ENCODE measurements around the gene DDIT4. TPM values are rescaled to one million over a fixed set of nuclear protein-coding genes. Genes with fewer than 3 reads are reported as not detected.
A peak's percentile ranks its signal among the peaks of the same experiment; 100 is the strongest.
"Not testable (repeated sequence)": the region's sequence is repeated elsewhere in the genome, so short reads cannot be mapped to it uniquely, and the experiment has no call there.

Gene DDIT4
- total RNA-seq, 1 donor from 2014 or later = 87.2 TPM

- Histone ChIP-seq H3K9me3 (ENCODE audit: control insufficient read depth in 3 of 3, low read length in 3 of 3) (no peaks in the 10 kb centered on the region), H3K27ac (ENCODE audit: low read depth, low read length) (no peak overlapping the region), H3K36me3 (ENCODE audit: control insufficient read depth in 3 of 3, insufficient read depth in 3 of 3, low read length in 3 of 3) (no peaks in the 10 kb centered on the region), H3K4me3 (ENCODE audit: low read length in 3 of 3) (no peak overlapping the region), H3K9ac (ENCODE audit: low read depth in 1 of 3, low read length in 3 of 3) (no peak overlapping the region), H3K27me3 (ENCODE audit: control insufficient read depth in 3 of 3, insufficient read depth in 3 of 3, low read length in 3 of 3) (no peaks in the 10 kb centered on the region), H3K4me1 (ENCODE audit: control insufficient read depth in 3 of 3, insufficient read depth in 3 of 3, low read length in 3 of 3) (peaks cover 4 to 9% (median 5%) of the 10 kb centered on the region in 3 donors)
Observed at GRCh38 chr10:72265990-72266865, 7.5 kb upstream of the DDIT4 start.

GRCh38 chr10:72267381-72267780 lies 6.3 kb upstream of the DDIT4 start:
- Histone ChIP-seq H3K36me3 (ENCODE audit: control insufficient read depth in 3 of 3, insufficient read depth in 3 of 3, low read length in 3 of 3) (no peaks in the 10 kb centered on the region), H3K9me3 (ENCODE audit: control insufficient read depth in 3 of 3, low read length in 3 of 3) (no peaks in the 10 kb centered on the region), H3K4me1 (ENCODE audit: control insufficient read depth in 3 of 3, insufficient read depth in 3 of 3, low read length in 3 of 3) (peaks cover 0 to 4% (median 2%) of the 10 kb centered on the region in 3 donors), H3K9ac (ENCODE audit: low read depth in 1 of 3, low read length in 3 of 3) (no peak overlapping the region), H3K4me3 (ENCODE audit: low read length in 3 of 3) (no peak overlapping the region), H3K27me3 (ENCODE audit: control insufficient read depth in 3 of 3, insufficient read depth in 3 of 3, low read length in 3 of 3) (no peaks in the 10 kb centered on the region), H3K27ac (ENCODE audit: low read depth, low read length) (no peak overlapping the region)

GRCh38 chr10:72267819-72268399 lies 5.8 kb upstream of the DDIT4 start:
- no peak overlapping the region for H3K27ac ChIP-seq (ENCODE audit: low read depth, low read length)
- no peak overlapping the region for H3K4me3 ChIP-seq (ENCODE audit: low read length in 3 of 3)
- no peaks in the 10 kb centered on the region for H3K36me3 ChIP-seq (ENCODE audit: control insufficient read depth in 3 of 3, insufficient read depth in 3 of 3, low read length in 3 of 3)
- no peaks in the 10 kb centered on the region for H3K27me3 ChIP-seq (ENCODE audit: control insufficient read depth in 3 of 3, insufficient read depth in 3 of 3, low read length in 3 of 3)
- peaks cover 5 to 9% (median 7%) of the 10 kb centered on the region in 3 donors for H3K4me1 ChIP-seq (ENCODE audit: control insufficient read depth in 3 of 3, insufficient read depth in 3 of 3, low read length in 3 of 3)
- H3K9me3 ChIP-seq (ENCODE audit: control insufficient read depth in 3 of 3, low read length in 3 of 3) = no peaks in the 10 kb centered on the region
- H3K9ac ChIP-seq (ENCODE audit: low read depth in 1 of 3, low read length in 3 of 3) = no peak overlapping the region

- H3K36me3 ChIP-seq (ENCODE audit: control insufficient read depth in 3 of 3, insufficient read depth in 3 of 3, low read length in 3 of 3); H3K9ac ChIP-seq (ENCODE audit: low read depth in 1 of 3, low read length in 3 of 3); H3K4me3 ChIP-seq (ENCODE audit: low read length in 3 of 3): not testable (repeated sequence)
Observed at GRCh38 chr10:72268475-72269200, 5.1 kb upstream of the DDIT4 start.

GRCh38 chr10:72270607-72271281 lies 3.0 kb upstream of the DDIT4 start:
- Histone ChIP-seq H3K27ac (ENCODE audit: low read depth, low read length) (no peak overlapping the region), H3K27me3 (ENCODE audit: control insufficient read depth in 3 of 3, insufficient read depth in 3 of 3, low read length in 3 of 3) (no peaks in the 10 kb centered on the region), H3K9me3 (ENCODE audit: control insufficient read depth in 3 of 3, low read length in 3 of 3) (no peaks in the 10 kb centered on the region), H3K36me3 (ENCODE audit: control insufficient read depth in 3 of 3, insufficient read depth in 3 of 3, low read length in 3 of 3) (peaks cover 5 to 9% (median 7%) of the 10 kb centered on the region in 3 donors), H3K9ac (ENCODE audit: low read depth in 1 of 3, low read length in 3 of 3) (no peak overlapping the region), H3K4me1 (ENCODE audit: control insufficient read depth in 3 of 3, insufficient read depth in 3 of 3, low read length in 3 of 3) (peaks cover 14 to 32% (median 27%) of the 10 kb centered on the region in 3 donors), H3K4me3 (ENCODE audit: low read length in 3 of 3) (no peak overlapping the region)

More at GRCh38 chr10:72268475-72269200, 5.1 kb upstream of the DDIT4 start:
- not testable (repeated sequence) for H3K27me3 ChIP-seq (ENCODE audit: control insufficient read depth in 3 of 3, insufficient read depth in 3 of 3, low read length in 3 of 3); H3K9me3 ChIP-seq (ENCODE audit: control insufficient read depth in 3 of 3, low read length in 3 of 3); H3K27ac ChIP-seq (ENCODE audit: low read depth, low read length)
- peaks cover 9 to 14% (median 12%) of the 10 kb centered on the region in 3 donors for H3K4me1 ChIP-seq (ENCODE audit: control insufficient read depth in 3 of 3, insufficient read depth in 3 of 3, low read length in 3 of 3)

- Histone ChIP-seq H3K27ac (ENCODE audit: low read depth, low read length) (peak overlapping the region; percentile 97), H3K27me3 (ENCODE audit: control insufficient read depth in 3 of 3, insufficient read depth in 3 of 3, low read length in 3 of 3) (no peaks in the 10 kb centered on the region), H3K36me3 (ENCODE audit: control insufficient read depth in 3 of 3, insufficient read depth in 3 of 3, low read length in 3 of 3) (peaks cover 9 to 13% (median 10%) of the 10 kb centered on the region in 3 donors), H3K9me3 (ENCODE audit: control insufficient read depth in 3 of 3, low read length in 3 of 3) (no peaks in the 10 kb centered on the region), H3K4me3 (ENCODE audit: low read length in 3 of 3) (peak overlapping the region; percentile 95 to 100 (median 98)), H3K4me1 (ENCODE audit: control insufficient read depth in 3 of 3, insufficient read depth in 3 of 3, low read length in 3 of 3) (peaks cover 20 to 46% (median 45%) of the 10 kb centered on the region in 3 donors), H3K9ac (ENCODE audit: low read depth in 1 of 3, low read length in 3 of 3) (peak overlapping the region; percentile 83 to 99 (median 97))
Observed at GRCh38 chr10:72272689-72273409, 875 bp upstream of the DDIT4 start.

GRCh38 chr10:72274213-72274729 lies 547 bp downstream of the DDIT4 start:
- H3K36me3 ChIP-seq (ENCODE audit: control insufficient read depth in 3 of 3, insufficient read depth in 3 of 3, low read length in 3 of 3) = peaks cover 9 to 13% (median 10%) of the 10 kb centered on the region in 3 donors
- H3K9me3 ChIP-seq (ENCODE audit: control insufficient read depth in 3 of 3, low read length in 3 of 3) = no peaks in the 10 kb centered on the region
- H3K9ac ChIP-seq (ENCODE audit: low read depth in 1 of 3, low read length in 3 of 3) = peak overlapping the region; percentile 99
- peak overlapping the region; percentile 92 to 100 (median 98) for H3K4me3 ChIP-seq (ENCODE audit: low read length in 3 of 3)
- H3K27ac ChIP-seq (ENCODE audit: low read depth, low read length) = peak overlapping the region; percentile 97
- peaks cover 28 to 52% (median 49%) of the 10 kb centered on the region in 3 donors for H3K4me1 ChIP-seq (ENCODE audit: control insufficient read depth in 3 of 3, insufficient read depth in 3 of 3, low read length in 3 of 3)
- H3K27me3 ChIP-seq (ENCODE audit: control insufficient read depth in 3 of 3, insufficient read depth in 3 of 3, low read length in 3 of 3) = no peaks in the 10 kb centered on the region

- peak overlapping the region; percentile 97 for H3K27ac ChIP-seq (ENCODE audit: low read depth, low read length)
- H3K9ac ChIP-seq (ENCODE audit: low read depth in 1 of 3, low read length in 3 of 3) = peak overlapping the region; percentile 99
- no peaks in the 10 kb centered on the region for H3K9me3 ChIP-seq (ENCODE audit: control insufficient read depth in 3 of 3, low read length in 3 of 3)
- H3K4me3 ChIP-seq (ENCODE audit: low read length in 3 of 3) = peak overlapping the region; percentile 92 to 100 (median 98)
- H3K36me3 ChIP-seq (ENCODE audit: control insufficient read depth in 3 of 3, insufficient read depth in 3 of 3, low read length in 3 of 3) = peaks cover 9 to 13% (median 10%) of the 10 kb centered on the region in 3 donors
- peaks cover 28 to 57% (median 55%) of the 10 kb centered on the region in 3 donors for H3K4me1 ChIP-seq (ENCODE audit: control insufficient read depth in 3 of 3, insufficient read depth in 3 of 3, low read length in 3 of 3)
- no peaks in the 10 kb centered on the region for H3K27me3 ChIP-seq (ENCODE audit: control insufficient read depth in 3 of 3, insufficient read depth in 3 of 3, low read length in 3 of 3)
Observed at GRCh38 chr10:72274730-72275350, 1.1 kb downstream of the DDIT4 start.
